H1 (cell line): ENCODE results near the gene TP53BP2. TPM values are rescaled to one million over a fixed set of nuclear protein-coding genes. Genes with fewer than 3 reads are reported as not detected.

Experiments used
- CTCF ChIA-PET: fragments of 300-600 bp; sonication (Branson Sonifier 250); formaldehyde crosslinking; loops from one replicate; lab custom pipeline; 2021; ENCODE audit not compliant: partially characterized antibody; lab: Charles Lee
- POLR2A ChIA-PET: fragments of 300-600 bp; sonication (Branson Sonifier 250); formaldehyde crosslinking; loops from one replicate; lab custom pipeline; 2021; ENCODE audit warnings: inconsistent platforms; ENCODE audit not compliant: partially characterized antibody; lab: Charles Lee
- DNase-seq, 2 experiments: peaks; one replicate each; pipeline versions ENCODE4 v3.0.0 to v3.0.0-alpha.2; 2010 to 2022; ENCODE audit warnings: low spot score in 2 of 2, low read depth in 1 of 2, mixed read lengths in 1 of 2
- FAIRE-seq: peaks from 2 replicates; lab custom pipeline; 2011; peaks lifted over from hg19 to GRCh38; lab: Jason Lieb, UNC
- H2AFZ ChIP-seq: 2 replicates; pipeline ENCODE4 v1.8.1; 2012; ENCODE audit warnings: low read length, inconsistent platforms
- H2AK5ac ChIP-seq: 2 replicates; pipeline ENCODE4 v1.6.1; 2013; ENCODE audit warnings: low read depth, low read length
- H2BK120ac ChIP-seq: replicated peaks from 2 replicates; pipeline ENCODE3; 2013; ENCODE audit warnings: low read depth, low read length, inconsistent platforms
- H2BK12ac ChIP-seq: 2 replicates; pipeline ENCODE4 v1.6.1; 2013; ENCODE audit warnings: low read depth, low read length
- H2BK15ac ChIP-seq: 2 replicates; pipeline ENCODE4 v1.6.1; 2013; ENCODE audit warnings: low read length
- H2BK20ac ChIP-seq: 2 replicates; pipeline ENCODE4 v1.6.1; 2013; ENCODE audit warnings: low read length
- H2BK5ac ChIP-seq: 2 replicates; pipeline ENCODE4 v1.6.1; 2013; ENCODE audit warnings: low read depth, low read length
- H3K14ac ChIP-seq: 2 replicates; pipeline ENCODE4 v1.6.1; 2013; ENCODE audit warnings: inconsistent platforms; ENCODE audit not compliant: insufficient read length
- H3K18ac ChIP-seq: 2 replicates; pipeline ENCODE4 v1.6.1; 2013; ENCODE audit warnings: low read length; ENCODE audit errors: extremely low read depth
- H3K23ac ChIP-seq: 2 replicates; pipeline ENCODE4 v1.6.1; 2013; ENCODE audit warnings: inconsistent platforms; ENCODE audit not compliant: insufficient read length
- H3K23me2 ChIP-seq: 2 replicates; pipeline ENCODE4 v1.6.1; 2013; ENCODE audit warnings: low read depth, low read length
- H3K27ac ChIP-seq: 2 replicates; pipeline ENCODE4 v1.6.1; 2011; ENCODE audit warnings: low read depth, low read length, inconsistent platforms
- H3K27me3 ChIP-seq, 4 experiments: replicated peaks in 1 of 4; 1 replicate in 1 of 4; 2 replicates in 3 of 4; pipeline versions ENCODE4 v1.6.1 to v1.8.1; 2011 to 2013; ENCODE audit warnings: low read length in 3 of 4, mild to moderate bottlenecking in 3 of 4, inconsistent platforms in 2 of 4, mixed read lengths in 2 of 4, moderate library complexity in 1 of 4; ENCODE audit not compliant: control insufficient read depth in 3 of 4, insufficient read depth in 3 of 4; ENCODE audit errors: extremely low read depth in 1 of 4
- H3K36me3 ChIP-seq, 4 experiments: 2 replicates each; pipeline versions ENCODE4 v1.6.1 to v1.8.1; 2011 to 2013; ENCODE audit warnings: mild to moderate bottlenecking in 4 of 4, low read length in 3 of 4, moderate library complexity in 2 of 4, control low read depth in 1 of 4, inconsistent platforms in 1 of 4; ENCODE audit not compliant: insufficient read depth in 4 of 4, control insufficient read depth in 2 of 4
- H3K4ac ChIP-seq: replicated peaks from 2 replicates; pipeline ENCODE3; 2013; ENCODE audit warnings: low read length, low read depth, mixed read lengths, inconsistent platforms; ENCODE audit not compliant: insufficient read length
- H3K4me1 ChIP-seq, 4 experiments: replicated peaks in 1 of 4; 1 replicate in 1 of 4; 2 replicates in 3 of 4; pipeline versions ENCODE4 v1.6.1 to v1.8.1; 2011 to 2013; ENCODE audit warnings: low read length in 3 of 4, inconsistent platforms in 2 of 4, mixed read lengths in 1 of 4; ENCODE audit not compliant: insufficient read depth in 4 of 4, control insufficient read depth in 3 of 4
- H3K4me2 ChIP-seq, 2 experiments: 2 replicates each; pipeline versions ENCODE4 v1.6.1 to v1.8.1; 2011 to 2013; ENCODE audit warnings: low read depth in 2 of 2, low read length in 2 of 2, control low read depth in 1 of 2, inconsistent platforms in 1 of 2, mild to moderate bottlenecking in 1 of 2; ENCODE audit not compliant: insufficient read depth in 1 of 2
- H3K4me3 ChIP-seq, 4 experiments: fragments of 200-600, 300-600 bp in 1 of 4; sonication (generic), shearing (Covaris generic), sonication (Bioruptor Twin) in 1 of 4; 2 replicates each; pipeline versions ENCODE4 v1.5.1 to v1.8.1; 2011 to 2016; ENCODE audit warnings: low read length in 4 of 4, low read depth in 3 of 4, control low read depth in 2 of 4, inconsistent platforms in 2 of 4, mild to moderate bottlenecking in 2 of 4, mixed read lengths in 1 of 4, moderate library complexity in 1 of 4; ENCODE audit not compliant: insufficient read depth in 2 of 4; ENCODE audit errors: extremely low read depth in 1 of 4
- H3K56ac ChIP-seq: replicated peaks from 2 replicates; pipeline ENCODE3; 2013; ENCODE audit warnings: low read depth, mild to moderate bottlenecking, mixed read lengths, low read length, inconsistent platforms; ENCODE audit not compliant: insufficient read length
- H3K79me1 ChIP-seq: 2 replicates; pipeline ENCODE4 v1.6.1; 2013; ENCODE audit warnings: low read depth, low read length, control low read depth
- H3K79me2 ChIP-seq, 2 experiments: 2 replicates each; pipeline versions ENCODE4 v1.6.1 to v1.8.1; 2012 to 2013; ENCODE audit warnings: low read length in 2 of 2, mild to moderate bottlenecking in 2 of 2, inconsistent platforms in 1 of 2; ENCODE audit not compliant: insufficient read depth in 2 of 2, control insufficient read depth in 1 of 2
- H3K9ac ChIP-seq, 4 experiments: replicated peaks in 1 of 4; 1 replicate in 1 of 4; 2 replicates in 3 of 4; pipeline versions ENCODE4 v1.6.1 to v1.8.1; 2011 to 2013; ENCODE audit warnings: low read depth in 3 of 4, low read length in 3 of 4, control low read depth in 2 of 4, mild to moderate bottlenecking in 2 of 4, moderate library complexity in 2 of 4, inconsistent platforms in 1 of 4; ENCODE audit errors: extremely low read depth in 1 of 4
- H3K9me3 ChIP-seq, 2 experiments: 2 replicates each; pipeline versions ENCODE4 v1.6.1 to v1.8.1; 2012 to 2013; ENCODE audit warnings: mild to moderate bottlenecking in 2 of 2, moderate library complexity in 2 of 2, control low read depth in 1 of 2, inconsistent platforms in 1 of 2, low read depth in 1 of 2, low read length in 1 of 2, mixed read lengths in 1 of 2; ENCODE audit not compliant: insufficient read depth in 2 of 2
- H4K20me1 ChIP-seq, 2 experiments: replicated peaks in 1 of 2; 2 replicates each; pipeline versions ENCODE3 to v1.8.1; 2011 to 2013; ENCODE audit warnings: inconsistent platforms in 2 of 2, low read length in 2 of 2, mild to moderate bottlenecking in 1 of 2; ENCODE audit not compliant: insufficient read depth in 2 of 2, control insufficient read depth in 1 of 2
- H4K5ac ChIP-seq: 2 replicates; pipeline ENCODE4 v1.6.1; 2013; ENCODE audit warnings: low read length, low read depth, mixed read lengths, inconsistent platforms; ENCODE audit not compliant: insufficient read length
- H4K8ac ChIP-seq: 2 replicates; pipeline ENCODE4 v1.8.0; 2013; ENCODE audit warnings: mild to moderate bottlenecking, moderate library complexity, low read length, inconsistent platforms; ENCODE audit not compliant: insufficient read depth; ENCODE audit errors: extremely low read depth
- H4K91ac ChIP-seq: replicated peaks from 2 replicates; pipeline ENCODE3; 2013; ENCODE audit warnings: low read length, mixed read lengths, inconsistent platforms; ENCODE audit not compliant: insufficient read length
- ATF2 ChIP-seq: IDR thresholded peaks from 2 replicates; pipeline ENCODE4 v1.6.1; 2012; ENCODE audit warnings: low read length, inconsistent platforms
- CBX8 ChIP-seq: fragments of 300-800, 300-1000 bp; sonication (generic); IDR thresholded peaks from 2 replicates; pipeline ENCODE4 v1.7.1; 2016; ENCODE audit warnings: low read depth, low read length, borderline replicate concordance
- EZH2 ChIP-seq: fragments of 200-600 bp; sonication (generic); IDR thresholded peaks from 2 replicates; pipeline ENCODE4 v1.7.1; 2012; ENCODE audit warnings: low read depth, mild to moderate bottlenecking, moderate library complexity, low read length, inconsistent platforms; ENCODE audit not compliant: severe bottlenecking
- FOSL1 ChIP-seq: IDR thresholded peaks from 2 replicates; pipeline ENCODE4 v1.6.1; 2011; ENCODE audit warnings: mild to moderate bottlenecking, low read depth, low read length, moderate library complexity; ENCODE audit not compliant: insufficient read depth
- GTF2F1 ChIP-seq: IDR thresholded peaks from 2 replicates; pipeline ENCODE4 v1.6.1; 2012; ENCODE audit warnings: low read depth, low read length, improper control_type of control experiment, borderline replicate concordance
- JUN ChIP-seq: IDR thresholded peaks from 2 replicates; pipeline ENCODE4 v1.6.1; 2011; ENCODE audit warnings: low read depth, mild to moderate bottlenecking, improper control_type of control experiment, low read length
- MAX ChIP-seq: IDR thresholded peaks from 2 replicates; pipeline ENCODE4 v1.6.1; 2012; ENCODE audit warnings: inconsistent platforms
- NRF1 ChIP-seq: IDR thresholded peaks from 2 replicates; pipeline ENCODE4 v1.6.1; 2011; ENCODE audit warnings: mild to moderate bottlenecking, low read depth, low read length, improper control_type of control experiment
- RBBP5 ChIP-seq: IDR thresholded peaks from 2 replicates; pipeline ENCODE4 v1.7.1; 2012; ENCODE audit warnings: low read depth, mild to moderate bottlenecking, inconsistent platforms, low read length, moderate library complexity, borderline replicate concordance
- RFX5 ChIP-seq: IDR thresholded peaks from 2 replicates; pipeline ENCODE4 v1.6.1; 2011; ENCODE audit warnings: low read depth, low read length, improper control_type of control experiment, borderline replicate concordance
- WGBS, 2 experiments: shearing (Covaris generic) in 1 of 2; methylation state at CpG; one replicate each; pipeline versions ENCODE4 v1.1.6 to v1.1.7; 2013 to 2015; ENCODE audit warnings: low lambda C conversion rate in 2 of 2, mixed read lengths in 2 of 2, inconsistent platforms in 1 of 2, low coverage in 1 of 2, missing lambda C conversion rate in 1 of 2; ENCODE audit not compliant: insufficient replicate concordance in 2 of 2, insufficient coverage in 1 of 2, insufficient read length in 1 of 2; ENCODE audit errors: extremely low coverage in 1 of 2, missing lambda C conversion rate in 1 of 2; 5-methylcytosine and 5-hydroxymethylcytosine counted together
- polyA plus RNA-seq, 7 experiments: library from polyadenylated mRNA; depleted of rRNA in 3 of 7; stranded (reverse) in 5 of 7; unstranded in 2 of 7; fragments of >200 nt in 5 of 7; fragments of 200-250 nt in 2 of 7; gene quantifications; 1 replicate in 5 of 7; 2 replicates in 1 of 7; 4 replicates in 1 of 7; pipeline versions ENCODE4 v1.2.1 to v1.2.3, GENCODE V29; 2011 to 2013; ENCODE audit warnings: missing spikeins in 2 of 7, mixed read lengths in 2 of 7
- total RNA-seq: library from RNA; stranded (reverse); fragmentation: NEBNext Ultra II Directional; extraction: Animal tissue kit (Norgen Biotek cat#: 25700); gene quantifications from 2 replicates; pipeline ENCODE4 v1.2.1, GENCODE V29; 2021
- TF ChIP-seq, protein P1 (sequence below): IDR thresholded peaks from 2 replicates; pipeline ENCODE4 v1.6.1; 2011; ENCODE audit warnings: low read length, improper control_type of control experiment

TP53BP2 gene
- total and polyA plus RNA-seq, 2 of the 8 experiments (the other 6 are each of a cell fraction or from before 2014, with no cell fraction given): 18.0 to 38.7 TPM

- WGBS, 2 experiments: 97% methylated on average over 3 of the region's 3 CpGs; no CpG with 5 or more reads in 1 of the 2 experiments
- POLR2A ChIA-PET: interaction anchor here (2.2 kb wide), 1 partner anchor 32 kb away, joined by 6 read pairs; the partner anchor contains the start of gene TP53BP2
- TF ChIP-seq MAX (no peak), JUN (no peak), RFX5 (no peak), NRF1 (no peak), FOSL1 (no peak), EZH2 (no peak), ATF2 (no peak), RBBP5 (no peak), GTF2F1 (no peak), CBX8 (no peak)
- TF ChIP-seq, protein P1, sequence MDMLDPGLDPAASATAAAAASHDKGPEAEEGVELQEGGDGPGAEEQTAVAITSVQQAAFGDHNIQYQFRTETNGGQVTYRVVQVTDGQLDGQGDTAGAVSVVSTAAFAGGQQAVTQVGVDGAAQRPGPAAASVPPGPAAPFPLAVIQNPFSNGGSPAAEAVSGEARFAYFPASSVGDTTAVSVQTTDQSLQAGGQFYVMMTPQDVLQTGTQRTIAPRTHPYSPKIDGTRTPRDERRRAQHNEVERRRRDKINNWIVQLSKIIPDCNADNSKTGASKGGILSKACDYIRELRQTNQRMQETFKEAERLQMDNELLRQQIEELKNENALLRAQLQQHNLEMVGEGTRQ: no peak
Measured at GRCh38 chr1:223877804-223878203, 32.1 kb upstream of the TP53BP2 start.

More at GRCh38 chr1:223877804-223878203, 32.1 kb upstream of the TP53BP2 start:
- peak; percentile 39 for FAIRE-seq
- no peak overlapping the region for H2BK120ac ChIP-seq
- no peak overlapping the region for H3K4me2 ChIP-seq
- H3K79me2 ChIP-seq: no peaks in the 10 kb centered on the region
- no peak overlapping the region for H2BK20ac ChIP-seq
- H4K8ac ChIP-seq: no peak overlapping the region
- H3K23me2 ChIP-seq: no peaks in the 10 kb centered on the region
- H3K9me3 ChIP-seq: peaks cover 0 to 8% of the 10 kb centered on the region in 2 experiments; a peak in 2 of 4 replicates
- H4K91ac ChIP-seq: no peak overlapping the region
- no peak overlapping the region for H3K23ac ChIP-seq
- no peak overlapping the region for H2AFZ ChIP-seq
- no peaks in the 10 kb centered on the region for H3K79me1 ChIP-seq
- H2BK5ac ChIP-seq: no peak overlapping the region
- no peak overlapping the region for H2BK12ac ChIP-seq
- H3K9ac ChIP-seq: no peak overlapping the region
- H2BK15ac ChIP-seq: no peak overlapping the region
- no peak overlapping the region for H3K18ac ChIP-seq
- no peak overlapping the region for H2AK5ac ChIP-seq
- no peak overlapping the region for H3K4me3 ChIP-seq
- no peaks in the 10 kb centered on the region for H4K20me1 ChIP-seq
- no peak overlapping the region for H3K56ac ChIP-seq
- no peak overlapping the region for H3K4ac ChIP-seq
- no peak for DNase-seq
- no peaks in the 10 kb centered on the region for H3K4me1 ChIP-seq
- no peaks in the 10 kb centered on the region for H3K36me3 ChIP-seq
- H3K27me3 ChIP-seq: no peaks in the 10 kb centered on the region
- CTCF ChIA-PET: no interaction called here
- no peak overlapping the region for H3K27ac ChIP-seq
- no peak overlapping the region for H3K14ac ChIP-seq
- H4K5ac ChIP-seq: no peak overlapping the region
